Fibroblast of villous mesenchyme (primary cell): ENCODE measurements around the gene ITGA2. TPM values are rescaled to one million over a fixed set of nuclear protein-coding genes. Genes with fewer than 3 reads are reported as not detected.

Experiments used
- DNase-seq: peaks from one replicate; pipeline ENCODE4 v3.0.0-alpha.2; 2010; ENCODE audit warnings: low read depth
- H3K4me3 ChIP-seq: 2 replicates; pipeline ENCODE4 v1.5.1; 2011; ENCODE audit warnings: low read depth, mild to moderate bottlenecking, low read length
- total RNA-seq: library from RNA; depleted of rRNA; stranded (reverse); fragments of >200 nt; gene quantifications from 2 replicates; pipeline ENCODE4 v1.2.3, GENCODE V29; 2012
- TF ChIP-seq, protein P1 (sequence below): IDR thresholded peaks from 2 replicates; pipeline ENCODE4 v1.5.1; 2012; ENCODE audit warnings: low read depth, mild to moderate bottlenecking, low read length; ENCODE audit not compliant: insufficient read depth

ITGA2 gene
- total RNA-seq, 1 donor: 35.0 TPM

DNA sequence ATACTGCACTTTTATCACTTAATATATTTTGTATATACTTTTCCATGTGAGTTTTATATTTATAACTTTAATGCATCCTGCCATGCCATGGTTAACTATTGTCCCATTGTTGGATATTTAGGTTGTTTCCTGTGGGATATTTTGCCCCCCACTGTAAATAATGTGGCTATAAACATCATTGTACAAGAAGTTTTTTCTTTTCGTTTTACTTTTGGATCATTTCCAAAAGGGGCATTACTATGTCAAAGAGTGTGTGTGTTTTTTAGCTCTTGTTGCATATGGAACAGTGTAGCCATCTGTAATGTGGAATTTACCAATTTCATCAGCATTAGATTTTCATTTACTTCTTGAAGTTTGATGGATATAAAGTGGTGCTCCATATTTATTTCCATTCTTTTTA is 13.3 kb downstream of the ITGA2 start:
- no peak overlapping the region for H3K4me3 ChIP-seq
- DNase-seq: no peak
- TF ChIP-seq, protein P1, sequence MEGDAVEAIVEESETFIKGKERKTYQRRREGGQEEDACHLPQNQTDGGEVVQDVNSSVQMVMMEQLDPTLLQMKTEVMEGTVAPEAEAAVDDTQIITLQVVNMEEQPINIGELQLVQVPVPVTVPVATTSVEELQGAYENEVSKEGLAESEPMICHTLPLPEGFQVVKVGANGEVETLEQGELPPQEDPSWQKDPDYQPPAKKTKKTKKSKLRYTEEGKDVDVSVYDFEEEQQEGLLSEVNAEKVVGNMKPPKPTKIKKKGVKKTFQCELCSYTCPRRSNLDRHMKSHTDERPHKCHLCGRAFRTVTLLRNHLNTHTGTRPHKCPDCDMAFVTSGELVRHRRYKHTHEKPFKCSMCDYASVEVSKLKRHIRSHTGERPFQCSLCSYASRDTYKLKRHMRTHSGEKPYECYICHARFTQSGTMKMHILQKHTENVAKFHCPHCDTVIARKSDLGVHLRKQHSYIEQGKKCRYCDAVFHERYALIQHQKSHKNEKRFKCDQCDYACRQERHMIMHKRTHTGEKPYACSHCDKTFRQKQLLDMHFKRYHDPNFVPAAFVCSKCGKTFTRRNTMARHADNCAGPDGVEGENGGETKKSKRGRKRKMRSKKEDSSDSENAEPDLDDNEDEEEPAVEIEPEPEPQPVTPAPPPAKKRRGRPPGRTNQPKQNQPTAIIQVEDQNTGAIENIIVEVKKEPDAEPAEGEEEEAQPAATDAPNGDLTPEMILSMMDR: no peak

DNA sequence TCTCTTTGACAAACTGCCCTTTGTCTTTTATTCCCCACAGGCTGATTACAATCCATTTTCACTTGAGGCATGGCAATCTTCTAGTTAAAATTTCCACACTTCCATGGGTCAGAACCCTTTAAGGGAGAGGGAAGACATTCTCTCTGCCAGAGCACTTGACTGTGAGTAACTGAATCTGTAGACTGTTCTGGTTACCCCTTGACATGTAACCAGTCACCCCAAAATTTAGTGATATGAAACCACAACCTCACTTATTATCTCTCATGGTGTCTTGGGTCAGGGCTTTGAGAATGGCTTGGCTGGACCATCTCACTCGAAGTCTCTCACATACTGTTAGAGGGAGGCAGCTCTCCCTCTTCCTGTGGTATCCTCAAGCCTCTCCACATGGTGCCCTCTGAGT is 14.0 kb downstream of the ITGA2 start:
- H3K4me3 ChIP-seq: no peak overlapping the region
- TF ChIP-seq, protein P1: no peak
- DNase-seq: no peak

DNA sequence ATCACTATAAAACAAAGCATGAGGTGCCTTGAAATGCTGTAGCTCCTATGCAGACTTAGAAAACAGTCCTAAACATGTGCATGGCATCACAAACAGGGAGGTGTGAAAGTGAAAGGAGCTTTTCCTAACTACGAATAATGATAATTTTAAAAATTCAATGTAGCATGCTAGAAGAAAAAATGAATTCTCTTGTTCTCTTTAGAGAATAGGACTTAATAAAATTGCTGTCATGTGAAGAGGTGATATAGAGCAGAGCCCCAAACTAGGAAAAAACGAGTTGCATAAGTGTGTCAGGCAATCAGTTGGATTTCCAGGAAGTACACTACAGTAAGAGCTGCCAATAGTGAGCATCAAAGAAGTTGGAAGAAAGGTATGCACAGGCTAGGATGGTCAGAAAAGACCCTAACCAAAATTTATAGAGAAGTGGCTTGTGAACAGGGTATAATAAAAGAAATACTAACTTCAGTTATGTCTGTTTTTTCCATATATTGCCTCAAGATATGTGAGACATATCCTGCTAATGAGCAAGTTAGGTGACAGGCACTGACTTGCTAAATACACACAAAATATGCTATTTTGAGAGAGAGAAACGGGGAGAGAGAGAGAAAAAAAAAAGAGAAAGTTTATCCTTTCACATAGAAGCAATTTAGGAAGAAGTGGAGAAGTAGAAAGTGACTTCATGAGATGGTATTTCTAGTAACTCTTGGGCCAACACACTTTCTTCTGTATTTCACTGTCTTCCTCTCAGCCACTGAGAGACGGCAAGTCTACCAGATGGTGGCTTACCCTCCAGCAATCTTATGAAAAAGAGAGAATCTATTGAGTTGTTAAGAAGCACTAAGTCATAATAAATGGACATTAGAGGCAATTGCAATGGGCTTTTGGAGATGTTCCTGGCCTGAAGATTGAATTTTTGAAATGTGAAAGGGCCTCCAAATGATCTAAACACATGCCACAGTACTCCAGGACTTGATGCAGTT is 18.0 kb downstream of the ITGA2 start:
- TF ChIP-seq, protein P1: no peak
- H3K4me3 ChIP-seq: peak overlapping the region; percentile 21
- DNase-seq: peak; percentile 62

DNA sequence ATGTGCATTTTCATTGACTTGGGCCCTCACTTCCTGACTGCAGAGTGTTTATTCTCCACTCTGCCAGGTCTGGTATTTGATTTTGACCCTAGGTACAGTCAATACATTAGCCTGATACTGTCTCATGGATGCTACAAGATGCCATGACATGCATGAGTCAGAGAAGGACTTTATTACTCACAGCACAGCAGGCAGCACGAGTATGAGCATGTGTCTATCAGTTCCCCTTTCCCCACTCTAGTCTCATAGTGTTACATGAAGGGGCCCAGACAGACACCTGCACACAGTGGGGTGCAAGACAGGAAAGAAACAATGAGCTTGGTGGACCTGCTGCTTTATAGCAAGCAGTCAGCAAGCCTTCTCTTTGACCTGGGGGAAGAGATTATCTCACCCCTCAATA is 19.6 kb downstream of the ITGA2 start:
- DNase-seq: peak; percentile 46
- TF ChIP-seq, protein P1: no peak
- H3K4me3 ChIP-seq: no peak overlapping the region

DNA sequence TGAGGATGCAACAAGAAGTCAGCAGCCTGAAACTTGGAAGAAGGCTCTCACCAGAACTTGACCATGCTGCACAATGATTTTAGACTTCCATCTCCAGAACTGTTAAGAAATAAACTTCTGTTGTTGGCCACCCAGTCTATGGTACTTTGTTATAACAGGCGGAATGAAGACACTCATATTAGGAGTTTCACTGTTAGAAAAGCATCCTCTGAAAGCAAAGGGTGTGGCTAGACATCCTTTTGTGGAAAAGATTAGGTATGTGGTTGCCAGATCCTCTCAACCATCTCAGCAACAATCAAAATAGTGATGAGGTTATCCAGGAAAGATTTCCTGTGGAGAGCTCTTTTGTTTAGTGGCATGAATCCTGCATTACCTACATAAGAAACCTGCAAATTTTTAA is 20.7 kb downstream of the ITGA2 start:
- H3K4me3 ChIP-seq: no peak overlapping the region
- no peak for DNase-seq
- TF ChIP-seq, protein P1: no peak

DNA sequence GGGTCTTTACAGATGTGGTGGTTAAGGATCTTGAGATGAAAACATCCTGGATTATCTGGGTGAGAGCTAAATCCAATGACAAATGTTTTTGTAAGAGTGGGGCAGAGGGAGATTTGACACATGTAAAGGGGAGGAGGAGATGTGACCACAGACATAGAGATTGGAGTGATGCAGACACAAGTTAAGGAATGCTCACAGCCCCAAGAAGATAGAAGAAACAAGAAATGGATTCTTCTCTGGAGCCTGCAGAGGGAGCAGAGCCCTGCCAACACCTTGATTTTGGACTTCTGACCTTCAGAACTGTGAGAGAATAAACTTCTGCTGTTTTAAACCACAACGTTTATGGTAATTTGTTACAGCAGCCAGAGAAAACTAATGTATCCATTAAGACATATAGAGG is 21.7 kb downstream of the ITGA2 start:
- no peak overlapping the region for H3K4me3 ChIP-seq
- DNase-seq: no peak
- TF ChIP-seq, protein P1: peak; percentile 4
